NCI-H226 (cell line): Measurements from ENCODE around the gene OGG1.
A peak's percentile ranks its signal among the peaks of the same experiment; 100 is the strongest.

Experiments used
- DNase-seq: peaks from one replicate; pipeline ENCODE4 v3.0.0-alpha.2; 2015

The OGG1 gene

GRCh38 chr3:9749645-9750555, at the start of gene OGG1:
OGG1 (plus strand) TSS chr3:9749952; CDS start chr3:9750287, 335 bp downstream.
- DNase-seq = peak; percentile 98

GRCh38 chr3:9700536-9700935, 49.2 kb upstream of the OGG1 start:
- no peak for DNase-seq

- no peak for DNase-seq
These were observed 48.7 kb upstream of the OGG1 start for GRCh38 chr3:9701006-9701405.

DNA sequence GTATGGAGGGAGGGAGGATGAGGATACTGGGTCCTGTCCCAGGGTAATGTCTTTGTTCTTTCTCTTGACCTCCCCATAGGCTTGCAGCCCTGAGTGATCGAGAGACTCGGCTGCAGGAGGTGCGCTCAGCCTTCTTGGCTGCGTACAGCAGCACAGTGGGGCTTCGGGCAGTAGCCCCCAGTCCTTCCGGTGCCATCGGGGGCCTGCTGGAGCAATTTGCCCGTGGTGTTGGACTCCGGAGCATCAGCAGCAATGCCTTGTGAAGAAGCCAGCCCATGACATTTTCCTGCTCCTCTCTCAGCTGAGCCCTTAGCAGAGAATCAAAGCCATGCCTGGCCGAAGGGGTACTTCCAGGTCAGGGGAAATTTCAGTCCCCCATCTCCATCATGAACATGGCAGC, 48.0 kb upstream of the OGG1 start:
- DNase-seq = no peak

GRCh38 chr3:9703240-9703639, 46.5 kb upstream of the OGG1 start:
- no peak for DNase-seq

GRCh38 chr3:9703736-9704346, 45.9 kb upstream of the OGG1 start, which contains the start of gene CPNE9:
CPNE9 (plus strand) TSS chr3:9703833; CDS start chr3:9703997, 164 bp downstream.
- no peak for DNase-seq

DNA sequence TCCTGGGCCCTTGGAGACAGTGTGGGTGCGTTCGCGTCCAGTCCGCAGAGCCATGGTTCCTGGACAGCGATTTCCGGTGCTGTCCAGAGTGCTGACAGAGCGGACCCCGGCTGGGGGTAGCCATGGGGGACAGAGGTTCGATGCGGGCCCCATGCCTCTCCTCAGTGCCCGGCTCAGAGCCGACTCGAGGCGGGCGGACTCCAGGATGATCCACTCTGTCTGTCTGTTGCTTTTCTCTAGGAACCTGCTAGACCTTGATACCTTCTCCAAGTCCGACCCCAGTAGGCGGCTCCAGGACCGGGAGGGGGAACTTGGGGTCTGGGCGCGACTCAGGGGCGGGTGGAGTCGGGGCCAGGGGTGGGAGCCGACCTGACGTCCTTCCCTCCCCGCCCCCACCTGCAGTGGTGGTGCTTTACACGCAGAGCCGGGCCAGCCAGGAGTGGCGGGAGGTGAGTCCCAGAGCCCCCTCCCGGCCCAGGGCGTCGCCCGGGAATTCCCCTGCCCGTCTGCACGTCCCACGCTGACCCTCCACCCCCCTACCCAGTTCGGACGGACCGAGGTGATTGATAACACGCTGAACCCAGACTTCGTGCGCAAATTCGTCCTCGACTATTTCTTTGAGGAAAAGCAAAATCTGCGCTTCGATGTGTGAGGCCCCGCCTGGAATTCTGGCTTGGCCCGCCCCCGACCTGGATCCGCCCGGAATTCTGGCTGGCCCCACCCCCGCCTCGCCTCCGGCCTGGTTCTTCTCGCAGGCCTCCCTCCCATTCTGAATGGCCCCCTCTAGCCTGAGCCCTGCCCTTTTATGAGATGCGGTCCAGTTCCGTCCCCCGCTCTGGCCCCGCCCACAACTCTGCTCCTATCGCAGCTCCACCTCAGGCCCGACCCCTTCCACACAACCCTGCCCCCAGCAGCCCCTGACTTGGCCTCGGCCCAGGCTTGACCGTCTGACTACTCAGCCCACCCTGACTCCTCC, 45.1 kb upstream of the OGG1 start:
- no peak for DNase-seq

DNA sequence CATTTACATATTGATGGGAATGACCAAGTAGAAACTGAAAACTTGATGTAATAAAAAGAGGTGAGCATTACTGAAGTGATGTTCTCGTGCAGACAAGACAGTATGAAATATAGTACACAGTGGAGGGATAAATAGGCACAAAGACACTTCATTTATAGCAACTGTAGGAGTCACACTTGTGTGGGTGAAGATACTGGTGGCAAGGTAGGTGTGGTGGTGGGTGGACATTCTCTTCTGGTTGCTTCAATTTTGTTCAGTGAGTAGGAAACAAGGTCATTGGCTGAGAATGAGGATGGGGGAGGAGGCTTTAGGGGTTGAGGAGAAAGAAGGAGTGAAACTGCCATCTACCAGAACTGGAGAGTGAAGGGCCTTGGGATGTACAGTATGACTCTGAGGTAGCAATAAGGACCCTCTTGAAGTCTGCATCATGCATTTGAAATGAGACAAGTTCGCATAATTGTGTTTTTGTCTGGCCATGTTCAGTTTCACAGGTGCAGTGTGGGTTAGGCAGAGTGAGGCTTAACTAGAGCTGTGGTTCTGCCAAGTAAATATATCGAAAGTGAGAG, 39.5 kb upstream of the OGG1 start:
- DNase-seq = no peak

GRCh38 chr3:9712415-9712814, 37.3 kb upstream of the OGG1 start:
- no peak for DNase-seq

GRCh38 chr3:9713142-9713541, 36.6 kb upstream of the OGG1 start:
- no peak for DNase-seq

DNA sequence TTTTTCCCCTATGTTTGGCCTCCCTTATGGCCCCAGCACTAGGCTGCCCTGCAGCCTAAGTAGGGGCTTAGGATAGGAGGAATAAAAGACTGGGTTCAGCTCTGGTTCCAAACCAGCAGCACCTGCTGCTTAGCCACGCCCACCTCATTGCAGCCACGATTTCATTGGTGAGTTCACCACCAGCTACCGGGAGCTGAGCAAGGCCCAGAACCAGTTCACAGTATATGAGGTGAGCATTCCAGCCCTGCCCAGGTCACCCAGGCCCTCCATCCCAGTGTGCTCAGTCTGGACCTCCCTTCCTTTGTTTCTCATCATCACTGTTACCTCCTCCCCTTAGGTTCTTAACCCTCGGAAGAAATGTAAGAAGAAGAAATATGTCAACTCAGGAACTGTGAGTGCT, 34.6 kb upstream of the OGG1 start:
- peak; percentile 47 for DNase-seq

DNA sequence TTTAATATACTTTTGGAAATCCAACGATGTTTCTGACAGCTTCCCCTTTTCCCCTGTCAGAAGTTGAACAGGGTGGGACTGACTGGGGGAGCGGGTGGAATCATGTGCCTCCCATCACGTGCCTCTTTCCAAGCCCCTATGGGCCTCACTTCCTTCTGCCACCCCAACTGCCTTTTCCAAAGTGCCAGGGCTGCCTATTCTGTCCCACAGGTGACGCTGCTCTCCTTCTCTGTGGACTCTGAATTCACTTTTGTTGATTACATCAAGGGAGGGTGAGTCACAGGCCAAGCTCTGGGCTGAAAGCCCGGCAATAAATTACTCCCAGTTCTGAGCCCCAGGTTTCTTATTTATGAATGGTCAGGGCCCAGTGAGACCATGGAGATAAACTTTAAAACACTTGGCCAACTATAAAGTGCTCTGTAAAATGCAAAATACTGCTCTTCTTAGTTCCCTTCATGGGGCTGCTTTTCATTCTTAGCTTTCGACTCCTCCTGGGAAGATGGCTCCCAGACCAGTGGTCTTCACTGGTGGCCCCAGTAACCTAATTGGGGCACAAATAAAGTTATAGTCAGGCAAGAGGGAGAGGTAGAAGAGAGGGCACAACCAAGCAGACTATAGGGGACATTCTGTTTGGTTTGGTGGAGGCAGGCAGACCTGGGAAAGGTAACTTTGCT, 33.9 kb upstream of the OGG1 start:
- peak; percentile 88 for DNase-seq

DNA sequence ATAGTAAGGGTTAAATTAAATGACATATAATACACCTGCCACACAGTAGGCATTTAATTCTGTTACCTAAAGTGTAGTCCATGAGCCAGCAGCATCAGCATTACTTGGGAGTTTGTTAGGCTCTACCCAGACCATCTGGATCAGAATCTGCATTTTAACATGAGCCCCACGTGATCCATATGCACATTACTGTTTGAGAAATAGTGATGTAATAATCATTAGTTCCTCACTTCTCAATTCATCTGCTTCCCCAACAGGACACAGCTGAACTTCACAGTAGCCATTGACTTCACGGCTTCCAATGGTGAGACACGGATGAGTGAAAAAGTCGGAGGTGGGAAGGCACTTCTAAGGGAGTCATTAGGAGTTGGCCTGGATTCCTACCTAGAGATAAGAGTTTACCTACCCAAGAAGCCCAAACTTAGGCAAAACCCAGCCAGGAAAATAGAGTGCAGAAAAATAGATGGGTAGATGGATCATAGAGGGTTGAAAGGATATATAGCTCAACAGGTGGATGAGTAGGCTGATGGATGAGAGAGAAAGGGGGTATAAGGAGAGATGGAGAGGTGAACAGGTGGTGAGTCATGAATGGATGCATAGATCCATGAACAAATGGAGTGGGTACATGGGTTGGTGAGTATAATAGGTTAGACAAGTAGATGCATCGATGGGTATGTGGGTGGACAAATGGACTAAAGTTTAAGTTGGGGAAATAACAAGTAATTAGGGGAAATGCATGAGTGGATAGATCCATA, 32.8 kb upstream of the OGG1 start:
- DNase-seq = no peak

DNA sequence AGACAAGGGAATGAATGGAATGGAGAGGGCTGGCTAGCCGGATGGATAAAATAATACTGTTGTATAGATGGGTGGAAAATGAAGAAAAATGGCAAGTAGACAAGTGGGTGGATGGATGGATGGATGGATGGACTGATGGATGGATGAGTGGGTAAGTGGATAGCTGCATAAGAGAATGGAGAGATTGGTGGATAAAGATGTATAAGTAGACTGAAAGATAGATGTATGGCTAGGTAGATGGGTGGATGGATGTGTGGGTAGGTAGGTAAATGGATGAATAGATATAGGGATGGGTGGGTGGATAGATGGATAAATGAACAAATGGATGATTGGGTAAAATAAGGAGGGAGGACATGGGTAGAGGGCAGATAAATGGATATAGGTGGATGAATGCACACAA, 32.2 kb upstream of the OGG1 start:
- DNase-seq = no peak

GRCh38 chr3:9718118-9718517, 31.6 kb upstream of the OGG1 start:
- DNase-seq = no peak

- no peak for DNase-seq
These were observed 28.6 kb upstream of the OGG1 start for GRCh38 chr3:9721015-9721699.

DNA sequence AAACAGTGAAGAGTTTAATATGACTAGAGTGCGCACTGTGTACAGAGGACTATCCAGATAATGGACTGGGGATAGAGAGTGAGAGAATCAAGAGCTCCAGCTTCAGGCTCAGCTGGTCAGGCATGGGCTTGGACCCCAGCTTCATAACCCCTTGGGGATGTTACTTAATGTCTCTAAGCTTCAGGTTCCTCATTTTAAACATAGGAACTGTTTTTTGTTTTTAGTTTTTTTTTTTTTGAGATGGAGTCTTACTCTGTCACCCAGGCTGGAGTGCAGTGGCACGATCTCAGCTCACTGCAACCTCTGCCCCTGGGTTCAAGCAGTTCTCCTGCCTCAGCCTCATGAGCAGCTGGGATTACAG, 28.1 kb upstream of the OGG1 start:
- DNase-seq = no peak

DNA sequence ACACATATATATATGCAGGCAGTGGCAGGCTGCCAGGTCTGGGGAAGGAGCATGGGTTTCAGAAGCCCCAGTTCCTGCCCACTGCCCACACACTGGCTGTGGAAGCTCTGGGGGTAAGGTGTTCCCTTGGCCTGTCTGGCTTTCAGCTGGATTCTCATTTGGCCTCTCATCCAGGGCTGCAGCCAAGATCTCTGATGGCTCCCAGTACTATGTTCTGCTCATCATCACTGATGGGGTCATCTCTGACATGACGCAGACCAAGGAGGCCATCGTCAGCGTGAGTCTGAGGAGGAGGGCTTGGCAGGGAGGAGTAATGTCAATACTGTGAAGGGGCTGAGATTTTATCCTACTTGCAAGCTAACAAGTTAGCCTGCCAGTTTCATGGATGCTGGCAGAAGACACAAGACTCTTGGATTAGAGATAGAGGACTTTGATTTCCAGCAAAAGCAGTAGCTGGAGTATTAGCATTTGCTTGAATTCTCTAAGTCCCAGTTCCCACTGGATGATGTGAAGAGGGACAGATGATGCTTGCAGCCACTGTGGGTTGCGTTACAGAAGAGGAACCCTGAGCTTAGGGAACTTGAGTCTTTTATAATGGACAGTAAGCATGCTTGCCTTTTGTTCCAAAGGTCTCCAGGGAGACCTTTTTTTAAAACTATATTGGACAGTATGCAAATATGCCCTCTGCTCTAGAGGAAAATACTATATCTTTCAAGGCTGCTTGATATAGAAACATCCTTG, 23.8 kb upstream of the OGG1 start:
- no peak for DNase-seq

- DNase-seq = no peak
These were observed 22.6 kb upstream of the OGG1 start for GRCh38 chr3:9727041-9727595.

DNA sequence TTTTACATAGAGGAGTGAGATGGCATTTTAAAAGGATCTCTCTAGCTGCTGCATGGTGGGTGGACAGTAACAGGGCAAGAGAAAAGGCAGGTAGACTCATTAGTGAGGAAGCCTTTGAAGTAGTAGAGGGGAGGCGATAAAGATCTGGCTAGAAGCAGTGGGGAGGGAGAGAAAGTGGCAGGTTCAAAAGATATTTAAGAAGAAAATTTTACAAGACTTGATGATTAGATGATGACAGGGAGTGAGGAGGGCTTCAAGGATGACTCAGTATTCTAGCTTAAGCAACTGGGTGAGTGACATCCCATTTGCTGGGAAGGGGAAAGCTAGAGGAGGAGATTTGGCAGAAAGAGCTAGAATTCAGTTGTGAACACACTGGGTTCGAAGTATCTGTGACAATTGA, 22.0 kb upstream of the OGG1 start:
- DNase-seq = peak; percentile 28
